Activated T-cell treated with anti-CD3 and anti-CD28 coated beads for 48 hours (primary cell): ENCODE results near the gene CASR.

ENCODE experiments used
- DNase-seq: peaks from one replicate; pipeline ENCODE4 v3.0.0-alpha.2; 2020; ENCODE audit warnings: low read depth

The CASR gene

GRCh38 chr3:122258757-122259371 lies 75.4 kb downstream of the CASR start:
- peak; percentile 59 for DNase-seq

- no peak for DNase-seq
Observed at GRCh38 chr3:122260206-122260605, 76.7 kb downstream of the CASR start.

- no peak for DNase-seq
Observed at GRCh38 chr3:122263058-122263457, 79.6 kb downstream of the CASR start.

- no peak for DNase-seq
Observed at GRCh38 chr3:122263974-122264588, 80.6 kb downstream of the CASR start.

- no peak for DNase-seq
Observed at GRCh38 chr3:122265957-122266356, 82.5 kb downstream of the CASR start.

GRCh38 chr3:122268257-122269024 lies 85.0 kb downstream of the CASR start:
- no peak for DNase-seq

- DNase-seq: no peak
Observed at GRCh38 chr3:122269045-122269444, 85.6 kb downstream of the CASR start.

- no peak for DNase-seq
Observed at GRCh38 chr3:122271246-122271898, 87.9 kb downstream of the CASR start.

- DNase-seq: no peak
Observed at GRCh38 chr3:122272879-122273278, 89.4 kb downstream of the CASR start.

GRCh38 chr3:122273498-122273897 lies 90.0 kb downstream of the CASR start:
- no peak for DNase-seq

GRCh38 chr3:122281891-122282290 lies 98.4 kb downstream of the CASR start:
- no peak for DNase-seq

GRCh38 chr3:122283796-122284445 lies 100.5 kb downstream of the CASR start:
- no peak for DNase-seq

- no peak for DNase-seq
Observed at GRCh38 chr3:122284486-122284885, 101.0 kb downstream of the CASR start.

- no peak for DNase-seq
Observed at GRCh38 chr3:122294359-122294758, 110.9 kb downstream of the CASR start.

GRCh38 chr3:122295266-122296062 lies 112.0 kb downstream of the CASR start:
- DNase-seq: no peak

- DNase-seq: peak; percentile 12
Observed at GRCh38 chr3:122298239-122298638, 114.8 kb downstream of the CASR start.

GRCh38 chr3:122299215-122299614 lies 115.7 kb downstream of the CASR start:
- DNase-seq: no peak

- peak; percentile 18 for DNase-seq
Observed at GRCh38 chr3:122299872-122300460, 116.5 kb downstream of the CASR start.

- no peak for DNase-seq
Observed at GRCh38 chr3:122301063-122301462, 117.6 kb downstream of the CASR start.

GRCh38 chr3:122305818-122306621 lies 122.6 kb downstream of the CASR start:
- no peak for DNase-seq
